Renal pelvis (tissue), 4 donors: ENCODE measurements around the gene APCDD1. TPM values are rescaled to one million over a fixed set of nuclear protein-coding genes. Genes with fewer than 3 reads are reported as not detected.
"Not testable (repeated sequence)": the region's sequence is repeated elsewhere in the genome, so short reads cannot be mapped to it uniquely, and the experiment has no call there.

Experiments
- DNase-seq: peaks from one replicate; pipeline ENCODE4 v3.0.0-alpha.2; 2013
- polyA plus RNA-seq, 3 donors: library from polyadenylated mRNA; unstranded; fragments of 120-200 nt; gene quantifications; one replicate each; pipeline ENCODE4 v1.2.1, GENCODE V29; 2013; ENCODE audit not compliant: insufficient read length in 3 of 3

The APCDD1 gene
- polyA plus RNA-seq, 3 donors, result 94.4 to 132 (median 123) TPM

DNA sequence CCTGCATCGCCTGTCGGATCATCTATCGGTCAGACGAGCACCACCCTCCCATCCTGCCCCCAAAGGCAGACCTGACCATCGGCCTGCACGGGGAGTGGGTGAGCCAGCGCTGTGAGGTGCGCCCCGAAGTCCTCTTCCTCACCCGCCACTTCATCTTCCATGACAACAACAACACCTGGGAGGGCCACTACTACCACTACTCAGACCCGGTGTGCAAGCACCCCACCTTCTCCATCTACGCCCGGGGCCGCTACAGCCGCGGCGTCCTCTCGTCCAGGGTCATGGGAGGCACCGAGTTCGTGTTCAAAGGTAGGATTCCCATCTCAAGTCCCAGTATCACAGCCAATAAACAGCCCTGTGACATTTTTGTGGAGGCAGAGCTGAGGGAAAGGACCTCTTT is 31.0 kb downstream of the APCDD1 start:
- DNase-seq, result no peak

DNA sequence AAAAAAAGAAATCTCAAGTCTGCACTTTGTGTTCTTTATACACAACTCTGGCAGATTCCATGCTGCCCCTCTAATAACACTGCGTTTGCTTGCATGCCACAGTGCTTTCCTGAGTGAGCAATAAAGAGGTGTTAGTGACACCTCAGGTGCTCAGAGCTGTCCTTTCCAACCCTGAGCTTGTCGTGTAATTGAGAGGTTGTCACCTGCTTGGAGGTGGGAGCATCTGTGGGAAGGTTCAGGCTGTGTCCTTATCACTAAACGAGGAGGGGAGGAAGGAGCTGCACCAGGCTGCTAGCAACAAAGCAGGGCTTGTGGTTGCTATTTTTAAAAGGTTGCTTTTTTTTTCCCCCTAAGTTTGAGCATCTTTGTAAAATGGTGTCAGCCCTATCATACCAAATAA is 31.9 kb downstream of the APCDD1 start:
- DNase-seq, result no peak

DNA sequence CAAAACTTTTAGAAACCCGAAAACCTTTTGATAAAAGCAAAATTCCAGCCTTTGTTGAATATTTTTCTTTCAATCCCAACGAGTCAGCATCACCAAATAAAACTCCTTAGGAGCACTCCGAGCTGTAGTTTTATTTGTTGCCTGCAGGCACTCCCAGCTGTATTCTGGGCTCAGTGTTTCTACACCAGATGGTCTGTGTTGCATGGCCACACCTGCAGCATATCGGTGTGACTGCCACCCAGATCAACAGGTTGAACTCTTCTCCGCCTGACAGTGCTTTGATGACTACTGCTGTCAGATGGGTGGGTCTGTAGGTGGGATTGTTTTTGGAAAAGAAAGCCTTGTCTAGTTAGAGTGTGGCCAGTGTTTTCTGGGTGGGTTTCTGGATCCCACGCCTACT is 32.7 kb downstream of the APCDD1 start:
- no peak for DNase-seq

DNA sequence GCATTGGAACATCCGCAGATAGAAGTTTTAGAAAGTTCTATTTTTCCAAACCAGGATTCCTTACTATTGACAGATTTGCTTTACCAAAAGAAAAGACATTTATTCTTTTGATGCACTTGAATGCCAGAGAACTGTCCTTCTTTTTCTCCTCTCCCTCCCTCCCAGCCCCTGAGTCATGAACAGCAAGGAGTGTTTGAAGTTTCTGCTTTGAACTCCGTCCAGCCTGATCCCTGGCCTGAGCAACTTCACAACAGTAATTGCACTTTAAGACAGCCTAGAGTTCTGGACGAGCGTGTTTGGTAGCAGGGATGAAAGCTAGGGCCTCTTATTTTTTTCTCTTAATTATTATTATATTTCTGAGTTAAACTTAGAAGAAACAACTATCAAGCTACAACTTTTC is 33.6 kb downstream of the APCDD1 start:
- DNase-seq, result no peak

DNA sequence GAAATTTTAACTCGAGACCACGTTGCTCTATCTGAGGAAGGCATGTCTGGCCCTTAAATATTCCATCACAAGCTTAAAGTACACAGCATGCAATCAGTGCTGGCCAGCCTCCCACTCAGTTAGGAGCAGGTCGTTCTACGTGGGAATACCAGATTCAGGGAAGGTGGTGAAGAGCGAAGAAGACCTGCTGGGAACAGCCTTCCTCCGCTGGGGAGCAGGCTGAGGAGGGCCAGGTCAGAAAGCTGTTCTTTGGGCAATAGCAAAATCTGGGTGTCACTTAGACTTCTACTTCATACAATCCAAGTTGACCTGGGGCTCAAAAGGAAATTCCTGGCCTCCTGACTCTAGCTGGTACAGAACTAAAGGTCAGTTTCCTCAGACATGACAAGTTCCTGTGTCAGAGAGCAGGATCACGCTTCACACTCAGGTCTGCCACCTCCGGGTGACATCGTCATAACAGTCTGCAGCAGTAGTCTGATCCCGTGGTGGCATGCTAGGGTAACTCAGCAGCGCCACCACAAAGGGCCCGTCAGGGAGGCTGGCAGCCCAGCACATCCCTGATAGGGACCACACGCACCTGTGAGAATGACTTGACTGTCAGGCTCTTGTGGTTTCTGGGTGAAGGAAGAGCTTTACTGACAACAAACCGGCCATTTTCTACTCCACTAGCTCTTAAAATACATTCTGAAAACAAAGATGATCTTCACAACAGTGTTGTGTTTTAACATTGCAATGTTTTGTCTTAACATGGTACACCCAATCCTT is 36.1 kb downstream of the APCDD1 start:
- no peak for DNase-seq

DNA sequence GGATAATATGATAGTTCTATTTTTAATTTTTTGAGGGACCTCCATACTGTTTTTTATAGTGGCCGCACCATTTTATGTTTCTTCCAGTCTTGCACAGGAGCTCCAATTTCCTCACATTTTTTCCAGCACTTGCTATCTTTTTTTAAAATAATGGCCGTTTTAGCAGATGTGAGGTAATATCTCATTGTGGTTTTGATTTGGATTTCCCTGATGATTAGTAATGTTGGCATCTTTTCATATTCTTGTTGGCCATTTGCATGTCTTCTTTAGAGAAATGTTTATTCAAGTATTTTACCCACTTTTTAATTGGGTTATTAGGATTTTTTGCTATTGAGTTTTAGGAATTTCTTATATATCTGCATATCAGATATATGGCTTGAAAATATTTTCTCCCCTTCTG is 41.5 kb downstream of the APCDD1 start:
- DNase-seq, result no peak

DNA sequence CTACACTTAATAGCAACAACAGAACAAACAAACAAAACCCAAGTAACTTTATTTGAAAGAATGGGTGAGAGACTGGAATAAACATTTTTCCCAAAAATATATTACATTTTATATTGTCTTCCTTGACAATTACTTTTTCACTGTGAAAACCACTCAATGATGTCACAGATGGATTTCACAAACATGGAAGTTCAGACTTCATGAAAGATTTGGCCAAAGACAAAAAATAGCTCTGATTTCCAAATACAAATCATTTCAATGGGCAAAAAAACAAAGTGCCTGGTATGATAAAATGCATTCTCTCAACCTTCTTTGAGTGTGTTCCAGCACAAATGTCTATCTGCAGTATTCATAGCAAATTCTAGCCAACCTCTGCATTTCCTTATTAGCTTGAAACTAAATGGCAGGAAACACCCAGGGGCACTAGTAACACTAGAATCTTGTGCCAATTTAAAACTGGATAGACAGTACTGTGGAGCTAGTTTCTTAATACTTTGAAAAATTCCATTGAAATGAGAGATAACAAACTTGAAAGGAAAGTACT is 42.8 kb downstream of the APCDD1 start:
- DNase-seq, result no peak

DNA sequence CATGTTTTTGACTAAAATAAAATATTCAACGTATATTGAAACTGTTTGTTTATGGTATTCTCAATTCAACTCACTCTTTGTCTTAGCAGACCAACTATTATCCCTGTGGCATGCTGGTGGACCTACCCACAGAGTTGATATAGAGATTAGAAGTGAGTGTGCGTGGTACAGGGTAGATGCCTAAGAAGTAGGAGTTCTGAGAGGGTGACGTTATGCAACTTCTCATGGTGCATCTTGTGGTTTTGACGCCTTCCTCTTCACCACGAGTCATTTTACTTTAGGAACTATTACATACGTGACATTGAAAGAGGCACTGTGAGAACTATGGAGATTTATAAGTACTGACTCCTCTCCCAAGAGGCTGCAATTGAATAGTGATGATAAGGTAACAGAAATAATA is 44.8 kb downstream of the APCDD1 start:
- DNase-seq, result no peak

DNA sequence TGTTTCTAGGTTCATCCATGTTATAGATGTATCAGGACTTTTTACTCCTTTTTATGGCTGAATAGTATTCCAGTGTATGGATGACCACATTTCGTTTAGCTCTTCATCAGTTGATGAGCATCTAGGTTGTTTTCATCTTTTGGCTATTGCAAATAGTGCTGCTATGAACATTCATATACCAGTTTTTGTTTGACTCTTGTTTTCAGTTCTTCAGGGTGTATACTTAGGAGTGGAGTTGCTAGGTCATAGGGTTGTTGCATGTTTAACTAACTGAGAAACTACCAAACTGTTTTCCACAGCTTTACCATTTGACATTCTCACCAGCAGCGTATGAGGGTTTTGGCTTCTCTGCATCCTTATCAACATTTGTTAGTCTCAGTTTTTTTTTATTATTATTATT is 45.6 kb downstream of the APCDD1 start:
- DNase-seq, result no peak

DNA sequence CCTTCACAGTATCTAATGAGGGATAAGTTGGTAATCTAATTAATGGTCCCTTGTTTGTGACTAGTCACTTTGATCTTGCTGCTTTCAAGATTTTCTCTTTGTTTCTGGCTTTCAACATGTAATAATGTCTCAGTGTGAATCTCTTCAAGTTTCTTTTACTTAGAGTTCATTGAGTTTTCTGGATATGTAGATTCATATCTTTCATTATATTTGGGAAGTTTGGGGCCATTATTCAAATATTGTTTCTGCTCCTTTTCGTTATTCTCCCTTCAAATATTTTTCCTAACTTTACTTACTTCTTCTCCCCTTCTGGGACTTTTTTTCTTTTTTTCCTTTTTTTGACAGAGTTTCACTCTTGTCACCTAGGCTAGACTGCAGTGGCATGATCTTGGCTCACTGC is 50.3 kb downstream of the APCDD1 start:
- DNase-seq, result no peak

DNA sequence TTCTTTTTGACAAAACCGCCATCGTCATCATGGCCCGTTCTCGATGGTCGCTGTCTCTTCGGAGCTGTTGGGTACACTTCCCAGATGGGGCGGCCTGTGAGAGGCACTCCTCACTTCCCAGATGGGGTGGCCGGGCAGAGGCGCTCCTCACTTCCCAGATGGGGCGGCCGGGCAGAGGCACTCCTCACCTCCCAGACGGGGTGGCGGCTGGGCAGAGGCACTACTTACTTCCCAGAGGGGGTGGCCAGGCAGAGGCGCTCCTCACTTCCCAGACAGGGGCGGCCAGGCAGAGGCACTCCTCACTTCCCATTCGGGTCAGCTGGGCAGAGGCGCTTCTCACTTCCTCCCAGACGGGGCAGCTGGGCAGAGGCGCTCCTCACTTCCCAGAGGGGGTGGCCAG is 51.5 kb downstream of the APCDD1 start:
- not testable (repeated sequence) for DNase-seq

DNA sequence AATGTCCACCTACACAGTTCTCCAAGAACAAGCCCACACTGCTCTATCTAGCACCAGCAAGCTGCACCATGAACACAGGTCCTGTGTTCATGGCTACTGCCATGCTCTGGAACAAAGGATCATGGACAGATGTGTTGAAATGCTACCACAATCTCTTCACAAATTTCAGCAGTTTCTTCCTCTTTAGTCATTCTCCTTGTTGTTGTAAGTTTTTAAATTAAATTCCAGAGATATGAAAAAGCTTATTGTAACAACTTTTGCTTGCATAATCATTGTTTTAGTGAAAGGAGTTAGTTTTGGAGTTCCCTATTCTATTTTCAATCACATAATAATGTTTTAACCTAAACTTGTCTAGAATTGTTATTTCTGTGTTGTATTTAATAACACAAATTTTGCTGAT is 54.2 kb downstream of the APCDD1 start:
- no peak for DNase-seq

DNA sequence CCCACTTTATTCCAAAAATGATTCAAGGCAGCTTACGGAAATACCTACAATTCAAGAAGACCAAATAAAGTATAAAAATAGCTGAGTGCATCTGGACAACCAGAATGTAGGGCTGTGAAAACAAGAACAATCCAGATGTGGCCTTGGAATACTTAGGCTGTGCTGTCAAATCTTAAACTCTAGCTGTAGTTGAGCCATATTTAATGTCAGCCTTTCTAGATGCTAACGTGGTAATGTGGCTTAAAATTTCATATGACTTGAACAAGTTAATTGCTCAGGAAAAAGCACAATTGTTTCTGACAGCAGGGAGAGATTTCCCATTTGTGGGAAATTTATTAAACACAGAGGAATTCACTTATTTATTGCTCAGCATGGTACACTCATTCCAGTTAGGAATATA is 56.8 kb downstream of the APCDD1 start:
- no peak for DNase-seq

DNA sequence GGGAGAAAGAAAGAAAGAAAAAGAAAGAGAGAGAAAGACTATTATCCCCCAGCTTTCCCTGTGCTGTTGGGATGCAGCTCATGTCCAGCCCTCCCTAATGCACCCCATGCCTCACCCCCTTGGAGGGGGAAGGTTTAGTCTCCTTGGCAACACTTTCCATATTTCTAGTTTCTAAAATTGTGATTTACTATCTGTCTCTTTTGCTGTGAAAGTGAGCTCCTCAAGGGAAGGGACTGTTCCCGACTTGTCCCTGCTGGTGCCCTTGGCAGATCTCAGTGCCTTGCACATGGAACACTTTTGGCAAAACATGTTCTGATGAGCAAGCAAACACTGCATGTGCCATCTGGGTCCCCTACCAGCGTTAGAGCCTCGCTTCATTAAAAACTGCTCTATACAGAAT is 59.6 kb downstream of the APCDD1 start:
- DNase-seq, result no peak

DNA sequence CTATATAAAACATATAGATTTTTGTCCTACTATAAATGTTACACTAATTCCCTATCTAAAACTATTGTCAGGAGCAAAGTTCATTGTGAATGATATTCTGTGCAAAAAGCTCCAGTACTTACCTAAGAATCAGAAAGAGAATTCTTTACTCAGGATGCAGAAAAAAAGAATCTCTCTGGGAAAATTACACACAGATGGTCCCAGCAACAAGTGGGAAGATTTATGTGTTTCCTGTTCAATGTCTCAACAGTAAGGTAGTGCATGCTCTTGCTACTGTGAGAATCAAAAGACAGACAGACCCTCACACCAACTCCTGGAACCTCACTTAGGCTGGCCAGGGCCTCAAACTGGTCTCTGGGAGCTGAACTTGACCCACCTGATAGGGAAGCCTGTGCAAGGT is 60.2 kb downstream of the APCDD1 start:
- no peak for DNase-seq

DNA sequence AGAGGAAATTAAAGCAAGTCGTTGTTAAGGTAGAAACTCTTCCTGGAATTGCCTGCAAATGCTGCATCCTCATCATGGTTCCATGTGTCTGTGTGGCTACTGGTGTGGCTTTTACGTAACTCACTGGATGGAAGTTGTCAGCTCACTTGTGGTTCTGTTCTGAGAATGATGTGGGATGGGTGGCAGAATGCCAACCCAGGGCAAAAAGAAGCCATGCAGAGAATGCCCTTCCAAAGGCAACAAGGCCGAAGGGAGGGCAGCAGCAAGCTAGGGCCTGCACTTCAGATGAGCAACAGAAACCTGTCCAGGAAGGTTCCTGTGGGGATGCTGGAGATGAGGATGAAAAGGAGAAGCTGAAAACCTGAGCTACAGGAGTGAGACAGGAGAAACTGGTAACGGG is 61.0 kb downstream of the APCDD1 start:
- no peak for DNase-seq

DNA sequence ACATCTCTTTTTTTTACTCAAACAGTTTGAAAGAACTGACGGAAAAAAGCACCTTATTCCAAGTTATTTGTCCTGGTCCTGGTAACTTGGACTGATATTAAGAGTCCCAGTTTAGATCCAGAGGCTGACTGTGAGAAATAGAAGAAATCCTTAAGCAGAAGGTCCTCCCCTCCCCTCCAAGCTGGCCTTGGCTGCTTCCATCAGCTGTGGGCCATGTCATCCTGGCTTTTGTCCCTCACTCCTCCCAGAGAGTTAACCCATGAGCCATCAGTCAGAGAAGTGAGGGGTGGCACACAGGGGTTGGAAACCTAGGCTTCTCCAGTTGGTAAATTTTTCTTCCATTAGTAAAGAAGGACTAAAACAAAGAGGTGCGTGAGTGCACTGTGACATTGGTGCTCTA is 61.6 kb downstream of the APCDD1 start:
- DNase-seq, result no peak

DNA sequence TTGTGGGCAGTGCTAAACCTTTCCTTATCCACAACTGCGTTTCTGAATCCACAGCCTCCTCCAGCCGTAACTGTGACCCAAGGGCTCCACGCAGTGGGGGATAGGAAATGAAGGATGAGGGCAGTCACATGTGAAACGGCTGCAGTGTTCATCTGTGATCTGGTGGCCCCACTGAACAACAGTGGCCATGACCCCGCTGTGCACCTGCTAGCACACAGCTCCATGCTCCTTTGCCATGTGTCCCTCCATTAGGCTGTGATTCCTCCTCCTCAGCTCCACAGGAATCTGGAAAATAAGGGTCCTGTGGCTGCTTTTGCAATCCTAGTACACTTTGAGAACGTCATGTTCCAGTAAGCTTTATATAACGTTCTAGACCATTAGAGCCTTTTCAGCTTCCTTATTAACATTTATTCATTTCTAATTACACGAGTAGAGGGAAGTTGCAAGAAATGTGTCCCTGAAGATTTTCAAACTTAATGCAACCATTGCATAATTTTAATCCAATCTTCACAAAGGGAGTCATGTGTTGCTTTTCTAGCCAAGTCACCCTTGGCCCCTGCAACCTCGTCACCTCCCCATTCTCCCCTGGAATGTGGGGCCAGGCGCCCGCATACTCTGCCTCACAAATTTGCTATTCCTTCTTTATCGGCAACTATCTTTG is 64.3 kb downstream of the APCDD1 start:
- DNase-seq, result peak; percentile 74

DNA sequence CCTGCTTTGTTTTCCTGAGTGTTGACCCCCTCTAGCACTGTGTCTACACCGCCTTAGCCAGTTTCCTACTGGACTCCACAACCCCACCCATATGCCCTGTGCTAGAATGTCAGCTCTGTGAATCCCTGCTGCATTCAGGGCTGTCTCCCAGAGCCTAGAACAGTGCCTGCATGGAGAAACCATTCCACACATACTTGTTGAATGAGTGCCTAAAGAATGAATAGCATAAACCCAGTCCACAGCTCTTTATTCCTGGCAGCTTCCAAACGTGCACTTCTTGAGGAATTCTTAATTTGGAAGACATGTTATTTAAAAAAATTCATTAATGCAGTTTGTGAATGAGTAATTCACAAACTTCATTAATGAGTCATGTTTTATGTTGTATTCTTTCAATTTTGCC is 64.9 kb downstream of the APCDD1 start:
- no peak for DNase-seq

DNA sequence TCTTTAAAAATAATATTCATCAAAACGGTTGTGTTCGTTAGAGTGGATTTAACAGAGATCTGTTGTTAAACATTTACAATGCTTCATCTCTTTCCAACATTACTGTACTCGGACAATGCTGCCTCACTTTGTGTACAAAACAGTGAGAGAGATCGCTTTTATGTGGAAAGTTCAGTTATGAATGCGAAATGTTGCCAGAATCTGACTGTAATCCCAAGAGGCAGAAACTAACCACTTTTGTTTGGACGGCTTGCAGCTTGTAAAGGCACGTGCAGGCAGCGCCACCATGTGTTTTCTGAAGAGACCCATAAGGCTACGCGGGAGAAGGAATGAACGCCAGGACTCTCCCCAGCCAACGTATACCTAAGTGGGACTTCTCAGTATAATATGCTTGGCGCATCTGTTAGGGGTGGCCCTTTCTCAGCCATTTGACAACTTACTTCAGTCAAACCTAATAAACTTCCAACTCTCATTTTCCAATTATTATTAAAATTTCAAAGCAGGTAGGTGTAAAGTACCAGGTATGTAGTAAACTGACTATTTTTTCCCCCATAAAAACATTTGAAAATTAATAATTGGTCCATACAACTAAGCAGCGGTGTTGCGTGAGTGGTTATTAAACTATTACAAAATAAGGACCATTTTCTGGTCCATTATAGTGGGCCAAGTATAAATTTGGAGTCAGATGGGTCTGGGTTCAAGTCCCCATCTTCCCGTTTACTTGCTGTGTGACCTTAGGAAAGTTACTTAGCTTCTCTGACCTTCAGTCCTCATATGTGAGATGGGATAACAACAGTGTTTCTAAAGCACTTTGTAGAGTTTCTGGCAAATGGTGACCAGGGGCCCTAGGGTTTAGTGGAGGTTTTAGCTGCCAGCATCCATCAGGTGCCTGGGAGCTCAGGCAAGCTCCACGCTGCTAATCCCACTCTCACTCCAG is 65.8 kb downstream of the APCDD1 start:
- peak; percentile 87 for DNase-seq

DNA sequence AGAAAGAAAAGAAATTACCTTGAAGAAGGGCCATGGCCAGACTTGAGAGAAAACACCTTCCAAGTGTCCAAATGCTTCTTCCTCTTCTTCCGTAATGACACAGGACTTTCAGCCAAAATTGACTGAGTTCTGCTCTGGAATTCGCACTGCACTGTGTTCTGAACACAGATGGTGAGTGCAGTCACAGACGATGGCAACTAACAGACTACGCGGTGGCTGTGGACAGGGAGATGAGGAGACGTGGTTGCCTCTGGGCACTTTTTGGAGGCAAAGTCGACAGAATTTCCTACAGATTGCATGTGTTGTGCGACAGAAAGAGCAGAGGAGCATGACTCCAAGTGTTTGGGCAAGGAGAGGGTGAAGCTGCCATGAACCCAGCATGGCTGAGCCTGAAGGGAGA is 67.1 kb downstream of the APCDD1 start:
- no peak for DNase-seq

DNA sequence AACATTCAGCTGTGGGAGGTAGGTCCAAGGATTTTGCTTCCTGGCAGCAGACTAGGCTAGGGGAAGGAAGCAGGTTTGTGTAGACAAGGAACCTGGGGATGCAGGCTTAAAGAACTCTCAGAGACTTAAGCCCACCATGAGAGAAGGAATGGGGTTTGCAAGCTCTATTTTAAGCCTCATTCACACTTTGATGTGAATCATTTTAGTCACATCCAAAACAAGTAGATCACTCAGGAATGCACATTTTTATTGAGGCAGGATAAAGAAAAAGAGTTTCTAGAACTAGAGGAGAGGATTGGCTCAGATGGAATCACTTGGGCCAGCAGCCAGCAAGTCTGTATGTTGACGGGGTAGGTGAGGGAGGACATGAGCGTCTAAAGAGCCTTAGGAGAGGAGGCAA is 68.1 kb downstream of the APCDD1 start:
- no peak for DNase-seq

DNA sequence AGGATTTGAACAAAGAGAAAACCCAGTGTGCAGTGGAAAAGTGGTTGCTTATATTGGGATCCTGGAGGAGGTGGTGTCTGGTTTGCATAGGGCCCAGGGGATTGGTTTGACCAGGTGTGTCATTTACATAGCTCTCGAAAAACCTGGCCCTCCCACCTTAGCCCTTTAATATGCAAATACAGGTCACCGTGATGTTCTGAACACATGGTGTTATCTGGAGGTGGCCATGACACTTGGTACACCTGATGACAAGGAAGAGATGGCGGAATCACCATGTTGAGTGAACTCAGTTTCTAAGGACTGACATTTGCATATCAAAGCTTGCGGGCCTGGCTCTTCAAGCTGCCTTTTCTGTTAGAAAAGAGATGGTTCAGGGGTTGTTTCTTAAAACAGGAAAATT is 69.1 kb downstream of the APCDD1 start:
- DNase-seq, result no peak
